HG03159 (cell line): Measurements from ENCODE around the gene FCGR3A.
"Not testable (repeated sequence)": the region's sequence is repeated elsewhere in the genome, so short reads cannot be mapped to it uniquely, and the experiment has no call there.

Source experiments
- ATAC-seq: cut with Tn5 transposase; IDR thresholded peaks from one replicate; pipeline ENCODE4 v1.9.1; 2021; ENCODE audit warnings: mild to moderate bottlenecking, moderate library complexity; ENCODE audit not compliant: unreplicated experiment

The FCGR3A gene

DNA sequence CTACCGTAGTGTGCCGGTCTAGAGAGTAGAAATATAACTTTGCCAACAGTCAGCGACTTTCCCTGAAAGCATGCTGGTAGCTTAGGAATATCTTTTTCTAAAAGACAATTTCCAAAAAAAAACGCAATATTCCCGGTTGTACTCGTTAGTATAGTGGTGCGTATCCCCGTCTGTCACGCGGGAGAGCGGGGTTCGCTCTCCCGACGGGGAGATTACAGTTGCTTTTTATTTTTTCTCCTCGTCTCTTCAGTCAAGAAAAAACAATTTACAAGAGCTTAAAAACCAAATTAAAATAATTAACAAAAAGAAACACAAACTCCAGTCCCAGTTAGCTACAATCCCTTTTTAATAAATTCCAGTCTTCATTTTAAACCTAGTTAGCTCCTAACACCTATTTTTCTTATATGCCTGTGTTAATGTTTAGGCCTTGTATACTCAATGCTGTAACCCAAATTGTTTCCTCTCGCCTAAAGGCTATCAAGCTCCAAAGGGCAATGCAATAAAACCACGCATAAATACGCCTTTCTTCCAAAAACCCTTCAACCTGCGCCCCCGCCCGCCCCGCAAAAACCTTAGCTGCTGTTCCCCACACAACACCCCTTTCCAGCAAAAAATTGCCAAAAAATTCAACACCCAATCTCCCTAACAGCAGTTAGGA lies 17.5 kb downstream of the FCGR3A start:
- ATAC-seq = no peak

DNA sequence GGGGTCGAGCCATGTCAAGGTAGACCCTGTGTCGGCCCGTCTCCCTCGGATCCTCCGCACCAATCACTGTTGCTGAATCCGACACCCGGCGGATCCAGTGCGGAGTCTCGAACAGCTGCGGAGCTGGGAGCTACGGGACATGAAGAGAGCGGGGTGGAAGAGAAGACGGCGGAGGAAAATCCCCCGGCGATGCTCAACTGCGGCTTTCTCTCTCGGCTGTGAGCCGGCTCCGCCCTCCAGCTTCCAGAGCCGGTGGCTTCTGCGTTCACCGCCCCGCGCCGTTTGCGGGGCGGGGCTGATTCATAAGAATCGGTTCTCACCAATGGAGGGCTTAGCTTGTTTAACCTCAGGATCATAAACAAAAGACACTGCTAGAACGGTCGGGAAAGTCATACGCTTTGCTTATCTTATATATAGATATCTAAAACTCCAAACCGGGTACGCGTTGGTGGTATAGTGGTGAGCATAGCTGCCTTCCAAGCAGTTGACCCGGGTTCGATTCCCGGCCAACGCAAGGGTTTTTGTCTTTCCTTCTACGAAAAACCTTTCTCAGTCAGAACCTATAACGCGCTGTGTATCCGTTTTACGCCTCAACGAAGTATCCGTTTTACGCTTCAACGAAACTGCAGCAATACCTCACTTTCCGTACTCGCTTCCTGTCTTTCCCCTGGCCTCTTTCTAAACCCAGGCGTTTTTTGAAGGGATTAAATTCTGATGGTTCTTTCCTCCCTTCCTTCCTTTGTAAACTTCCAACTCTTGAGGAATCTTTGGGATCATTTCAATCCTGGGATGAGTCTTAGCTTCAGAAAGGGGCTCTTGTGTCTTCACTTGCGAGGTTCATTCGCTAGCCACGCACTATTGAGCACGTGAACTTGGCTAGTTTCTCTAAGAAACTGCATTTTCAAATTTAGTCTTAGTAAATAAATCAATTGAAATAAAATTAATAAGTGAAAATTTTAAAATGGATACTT lies 18.7 kb downstream of the FCGR3A start:
- ATAC-seq = peak; percentile 75

DNA sequence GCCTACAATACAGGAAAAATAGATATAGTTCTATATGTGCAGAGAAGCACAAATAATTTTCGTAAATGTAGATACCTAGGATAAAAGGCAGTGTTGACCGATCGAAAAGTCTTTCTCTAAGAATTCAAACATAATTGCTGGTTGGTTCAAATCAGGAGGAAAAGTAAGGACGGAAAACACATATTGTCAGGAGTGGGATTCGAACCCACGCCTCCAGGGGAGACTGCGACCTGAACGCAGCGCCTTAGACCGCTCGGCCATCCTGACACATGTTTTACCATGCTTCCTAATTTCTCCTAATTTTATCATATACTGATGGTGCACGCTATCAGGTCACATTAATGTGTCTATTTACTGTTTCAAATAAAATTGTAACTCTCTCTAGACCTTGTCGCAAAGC lies 19.5 kb downstream of the FCGR3A start:
- peak; percentile 33 for ATAC-seq

DNA sequence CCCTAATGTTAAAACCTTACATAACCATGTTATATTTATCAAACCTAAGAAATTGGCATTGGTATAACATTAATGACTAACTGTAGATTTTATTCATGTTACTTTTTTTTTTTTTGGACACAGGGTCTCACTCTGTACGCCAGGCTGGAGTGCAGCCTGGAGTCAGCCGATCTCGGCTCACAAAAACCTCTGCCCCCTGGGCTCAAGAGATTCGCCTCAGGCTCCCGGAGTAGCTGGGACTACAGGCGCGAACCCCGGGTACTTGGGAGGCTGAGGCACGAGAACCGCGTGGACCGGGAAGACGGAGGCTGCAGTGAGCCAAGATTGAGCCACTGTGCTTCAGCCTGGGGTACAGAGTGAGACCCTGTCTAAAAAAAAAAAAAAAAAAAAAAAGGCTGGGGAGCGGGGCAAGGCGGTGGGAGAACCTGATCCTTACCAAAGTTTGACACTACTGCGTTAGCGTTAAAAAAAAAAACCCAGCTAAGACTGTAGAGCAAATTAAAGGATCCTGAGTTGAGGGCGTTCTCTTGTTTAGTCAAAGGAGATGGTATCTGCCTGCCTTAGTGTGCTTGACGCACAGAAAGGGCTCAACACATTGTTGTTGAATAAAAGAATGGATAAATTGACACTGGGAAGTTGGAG lies 20.0 kb downstream of the FCGR3A start:
- ATAC-seq = not testable (repeated sequence)

DNA sequence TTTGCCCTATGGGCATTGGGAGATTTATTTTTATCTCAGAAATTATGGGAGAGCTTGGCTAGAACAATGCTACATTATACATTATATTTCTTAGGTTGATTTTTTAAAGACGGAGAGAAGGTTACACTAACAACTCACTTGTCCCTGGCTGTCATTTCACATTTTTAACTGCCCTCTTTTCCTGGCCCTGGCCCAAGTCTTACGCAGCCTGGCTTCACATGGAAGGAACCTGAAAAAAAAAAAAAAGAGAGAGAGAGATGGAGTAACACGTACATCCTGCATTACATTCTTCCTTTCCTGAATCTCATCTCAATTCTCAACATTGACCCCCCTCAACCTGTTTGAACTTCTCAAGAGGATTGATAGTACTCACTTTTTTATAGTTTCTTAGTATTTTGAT lies 21.1 kb downstream of the FCGR3A start:
- ATAC-seq = not testable (repeated sequence)

DNA sequence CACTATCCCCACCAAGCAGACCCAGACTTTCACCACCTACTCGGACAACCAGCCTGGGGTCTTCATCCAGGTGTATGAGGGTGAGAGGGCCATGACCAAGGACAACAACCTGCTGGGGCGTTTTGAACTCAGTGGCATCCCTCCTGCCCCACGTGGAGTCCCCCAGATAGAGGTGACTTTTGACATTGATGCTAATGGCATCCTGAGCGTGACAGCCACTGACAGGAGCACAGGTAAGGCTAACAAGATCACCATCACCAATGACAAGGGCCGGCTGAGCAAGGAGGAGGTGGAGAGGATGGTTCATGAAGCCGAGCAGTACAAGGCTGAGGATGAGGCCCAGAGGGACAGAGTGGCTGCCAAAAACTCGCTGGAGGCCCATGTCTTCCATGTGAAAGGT lies 23.7 kb downstream of the FCGR3A start:
- not testable (repeated sequence) for ATAC-seq

DNA sequence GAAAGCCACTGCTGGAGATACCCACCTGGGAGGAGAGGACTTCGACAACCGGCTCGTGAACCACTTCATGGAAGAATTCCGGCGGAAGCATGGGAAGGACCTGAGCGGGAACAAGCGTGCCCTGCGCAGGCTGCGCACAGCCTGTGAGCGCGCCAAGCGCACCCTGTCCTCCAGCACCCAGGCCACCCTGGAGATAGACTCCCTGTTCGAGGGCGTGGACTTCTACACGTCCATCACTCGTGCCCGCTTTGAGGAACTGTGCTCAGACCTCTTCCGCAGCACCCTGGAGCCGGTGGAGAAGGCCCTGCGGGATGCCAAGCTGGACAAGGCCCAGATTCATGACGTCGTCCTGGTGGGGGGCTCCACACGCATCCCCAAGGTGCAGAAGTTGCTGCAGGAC lies 24.3 kb downstream of the FCGR3A start:
- not testable (repeated sequence) for ATAC-seq

DNA sequence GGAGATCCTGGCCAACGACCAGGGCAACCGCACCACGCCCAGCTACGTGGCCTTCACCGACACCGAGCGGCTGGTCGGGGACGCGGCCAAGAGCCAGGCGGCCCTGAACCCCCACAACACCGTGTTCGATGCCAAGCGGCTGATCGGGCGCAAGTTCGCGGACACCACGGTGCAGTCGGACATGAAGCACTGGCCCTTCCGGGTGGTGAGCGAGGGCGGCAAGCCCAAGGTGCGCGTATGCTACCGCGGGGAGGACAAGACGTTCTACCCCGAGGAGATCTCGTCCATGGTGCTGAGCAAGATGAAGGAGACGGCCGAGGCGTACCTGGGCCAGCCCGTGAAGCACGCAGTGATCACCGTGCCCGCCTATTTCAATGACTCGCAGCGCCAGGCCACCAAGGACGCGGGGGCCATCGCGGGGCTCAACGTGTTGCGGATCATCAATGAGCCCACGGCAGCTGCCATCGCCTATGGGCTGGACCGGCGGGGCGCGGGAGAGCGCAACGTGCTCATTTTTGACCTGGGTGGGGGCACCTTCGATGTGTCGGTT lies 24.8 kb downstream of the FCGR3A start:
- ATAC-seq = peak; percentile 10

DNA sequence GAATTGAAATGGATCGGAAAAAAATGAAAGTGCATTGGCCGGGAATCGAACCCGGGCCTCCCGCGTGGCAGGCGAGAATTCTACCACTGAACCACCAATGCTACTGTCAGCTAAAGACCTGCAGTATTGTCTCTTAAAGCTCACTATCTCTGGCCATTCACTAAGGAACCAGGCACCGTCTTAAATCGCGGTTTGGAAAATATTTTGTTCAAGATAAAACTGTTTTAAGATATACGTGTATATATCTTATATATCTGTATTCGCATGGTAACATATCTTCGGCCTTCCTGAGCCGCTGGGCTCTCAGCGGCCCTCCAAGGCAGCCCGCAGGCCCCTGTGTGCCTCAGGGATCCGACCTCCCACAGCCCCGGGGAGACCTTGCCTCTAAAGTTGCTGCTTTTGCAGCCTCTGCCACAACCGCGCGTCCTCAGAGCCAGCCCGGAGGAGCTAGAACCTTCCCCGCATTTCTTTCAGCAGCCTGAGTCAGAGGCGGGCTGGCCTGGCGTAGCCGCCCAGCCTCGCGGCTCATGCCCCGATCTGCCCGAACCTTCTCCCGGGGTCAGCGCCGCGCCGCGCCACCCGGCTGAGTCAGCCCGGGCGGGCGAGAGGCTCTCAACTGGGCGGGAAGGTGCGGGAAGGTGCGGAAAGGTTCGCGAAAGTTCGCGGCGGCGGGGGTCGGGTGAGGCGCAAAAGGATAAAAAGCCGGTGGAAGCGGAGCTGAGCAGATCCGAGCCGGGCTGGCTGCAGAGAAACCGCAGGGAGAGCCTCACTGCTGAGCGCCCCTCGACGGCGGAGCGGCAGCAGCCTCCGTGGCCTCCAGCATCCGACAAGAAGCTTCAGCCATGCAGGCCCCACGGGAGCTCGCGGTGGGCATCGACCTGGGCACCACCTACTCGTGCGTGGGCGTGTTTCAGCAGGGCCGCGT lies 25.5 kb downstream of the FCGR3A start, which contains the start of gene HSPA6:
Gene HSPA6 (plus strand): TSS at position 724 of the 925 bp plus-strand sequence. CDS start 119 bp downstream, at position 843.
- peak; percentile 58 for ATAC-seq

DNA sequence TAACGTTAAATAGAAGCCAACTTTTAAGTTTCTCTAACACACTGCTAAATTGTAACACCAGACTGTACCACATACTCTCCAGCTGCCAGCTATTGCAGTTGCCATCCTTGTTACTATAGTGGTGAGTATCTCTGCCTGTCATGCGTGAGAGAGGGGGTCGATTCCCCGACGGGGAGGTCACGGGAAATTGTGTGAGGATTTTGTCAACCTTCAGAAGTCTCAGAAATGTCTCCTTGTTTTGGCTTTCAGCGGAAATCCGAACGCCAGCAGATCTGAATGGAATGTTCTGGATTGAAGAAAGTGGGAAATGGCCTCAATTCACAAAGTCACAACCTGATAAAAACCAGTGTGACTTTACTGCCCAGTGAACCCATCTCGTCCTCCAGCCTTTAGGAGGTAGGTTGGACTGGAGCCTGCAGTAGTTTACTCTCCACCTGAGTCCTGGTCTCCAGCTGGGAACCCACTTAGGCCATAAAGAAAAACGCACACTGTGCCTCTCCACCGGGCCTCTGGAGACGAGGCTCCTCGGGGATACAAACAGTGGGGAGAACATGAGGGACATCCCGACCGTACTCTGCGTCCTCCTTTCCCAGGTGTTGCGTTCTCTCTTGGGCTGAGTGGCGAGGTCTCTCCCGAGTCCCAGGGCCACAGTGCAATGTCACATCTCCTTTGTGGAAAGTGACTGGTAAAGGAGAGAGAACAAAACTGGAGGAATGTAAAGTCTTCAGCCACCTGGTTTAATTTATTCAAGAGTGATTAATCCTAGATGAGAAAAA lies 26.4 kb downstream of the FCGR3A start:
- ATAC-seq = peak; percentile 18

DNA sequence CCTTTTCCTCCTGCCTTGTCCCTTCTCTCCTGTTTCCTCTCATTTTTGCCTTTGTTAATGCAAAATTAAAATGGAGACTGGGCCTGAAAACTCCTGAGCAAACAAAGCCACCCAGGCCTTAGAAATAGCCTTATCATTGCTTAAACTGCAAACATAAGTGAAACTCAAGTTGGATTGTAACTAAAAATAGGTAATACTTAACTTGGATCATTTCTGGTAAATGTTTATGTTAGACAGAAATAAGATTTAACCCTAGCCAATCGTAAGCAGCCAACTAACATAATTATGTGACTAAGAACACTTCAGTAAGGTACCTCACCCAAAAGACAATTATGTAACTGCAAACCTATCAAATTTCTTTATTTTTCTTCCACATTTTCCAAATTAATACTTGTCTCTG lies 35.7 kb downstream of the FCGR3A start:
- ATAC-seq = not testable (repeated sequence)

DNA sequence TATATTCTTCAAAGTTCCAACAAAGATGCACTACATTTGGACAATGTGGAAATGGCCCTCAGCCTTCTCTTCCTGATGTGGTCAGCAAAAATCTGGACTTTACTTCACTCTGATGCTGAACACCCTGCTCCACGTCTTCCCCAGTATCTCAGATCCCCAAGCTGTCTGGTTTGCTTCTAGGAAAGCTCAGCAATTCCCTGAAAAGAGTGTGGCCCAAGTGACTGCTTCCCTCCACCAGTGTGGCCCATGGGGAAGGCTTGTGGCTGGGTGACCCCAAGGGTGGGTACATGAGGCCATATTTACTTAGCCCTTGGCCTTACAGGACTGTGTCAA lies 36.2 kb downstream of the FCGR3A start:
- ATAC-seq = not testable (repeated sequence)

DNA sequence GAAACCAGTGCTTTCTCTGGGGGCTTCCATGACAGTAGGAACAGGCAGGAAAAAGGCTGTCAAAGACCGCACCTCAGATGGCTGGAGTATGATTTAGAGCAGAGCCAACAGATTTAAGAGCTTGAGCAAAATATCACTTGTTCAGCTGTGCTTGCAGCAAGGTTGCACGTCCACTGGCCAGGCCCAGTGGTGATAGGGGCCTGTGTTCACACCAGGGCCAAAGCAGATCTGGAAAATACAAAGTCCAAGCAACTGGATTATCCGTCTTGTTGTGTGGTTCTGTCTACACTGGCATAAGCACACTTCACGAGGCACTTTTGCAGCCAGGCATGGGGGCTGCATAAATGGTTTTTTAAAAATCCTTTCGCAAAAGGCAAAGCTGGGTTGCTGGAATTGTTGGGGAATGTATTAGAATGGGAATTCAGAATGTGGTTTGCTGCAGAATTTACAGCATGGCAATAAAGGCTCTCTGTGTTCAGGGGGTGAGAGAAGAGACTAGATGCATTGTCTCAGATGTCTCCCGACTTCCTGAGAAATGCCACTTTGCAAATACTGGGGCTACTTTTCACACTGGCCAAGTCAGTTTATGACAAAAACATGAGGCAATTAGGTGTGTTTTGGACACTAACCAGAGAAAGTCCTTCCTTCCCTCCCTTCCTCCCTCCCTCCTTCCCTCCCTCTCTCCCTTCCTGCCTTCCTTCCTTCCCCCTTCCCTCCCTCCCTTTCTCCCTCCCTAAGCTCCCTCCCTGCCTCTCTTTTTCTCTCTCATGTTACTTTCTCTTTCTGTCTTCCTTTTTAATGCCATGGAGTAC lies 36.8 kb downstream of the FCGR3A start:
- not testable (repeated sequence) for ATAC-seq

DNA sequence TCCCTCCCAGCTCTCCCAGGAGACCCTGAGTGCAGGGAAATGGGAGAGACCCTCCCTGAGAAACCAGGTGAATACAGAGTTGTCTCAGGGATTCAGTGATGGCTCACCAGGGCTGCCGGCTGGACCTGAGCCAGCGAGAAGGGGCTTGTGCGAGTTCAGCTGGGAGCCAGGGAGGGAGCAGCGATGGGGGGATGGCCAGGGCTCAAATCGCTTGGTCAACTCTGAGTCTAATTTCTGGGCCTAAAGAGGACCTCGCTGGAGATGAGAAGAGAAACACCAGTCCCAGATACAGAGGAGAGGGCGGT lies 37.9 kb downstream of the FCGR3A start:
- no peak for ATAC-seq

DNA sequence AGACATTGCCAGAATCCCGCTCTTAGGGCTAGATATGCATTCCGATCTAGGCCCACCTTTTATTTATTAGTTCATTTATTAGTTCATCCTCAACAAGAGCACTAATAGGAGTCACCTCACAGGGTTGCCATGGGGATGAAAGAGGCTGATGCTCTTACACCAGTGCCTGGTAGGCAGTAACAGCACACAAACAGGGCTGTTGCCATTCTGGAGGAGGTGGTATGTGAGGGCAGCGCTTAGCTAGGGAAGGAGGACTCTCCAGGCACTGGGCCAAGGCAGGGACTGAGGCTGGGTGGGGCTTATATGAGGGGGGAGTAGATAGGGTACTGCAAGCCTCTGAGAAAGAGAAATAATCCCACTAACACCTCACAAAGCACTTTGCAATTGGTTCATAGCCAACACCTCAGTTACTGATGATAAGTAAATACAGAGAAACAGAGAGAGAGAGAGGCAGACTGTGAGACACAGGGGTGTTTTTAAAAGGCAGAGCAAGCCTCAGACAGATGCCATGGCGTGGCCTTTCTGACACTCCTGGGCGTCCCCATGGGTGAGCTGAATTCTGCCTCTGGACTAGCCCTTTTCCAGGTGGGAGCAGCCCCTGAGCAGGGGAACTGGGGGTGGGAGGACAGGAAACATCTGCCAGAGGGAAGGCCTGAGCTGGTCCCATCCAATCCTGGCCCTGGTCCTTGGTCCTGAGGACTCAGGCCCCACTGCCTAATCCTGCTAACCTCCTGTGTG lies 38.4 kb downstream of the FCGR3A start:
- no peak for ATAC-seq

DNA sequence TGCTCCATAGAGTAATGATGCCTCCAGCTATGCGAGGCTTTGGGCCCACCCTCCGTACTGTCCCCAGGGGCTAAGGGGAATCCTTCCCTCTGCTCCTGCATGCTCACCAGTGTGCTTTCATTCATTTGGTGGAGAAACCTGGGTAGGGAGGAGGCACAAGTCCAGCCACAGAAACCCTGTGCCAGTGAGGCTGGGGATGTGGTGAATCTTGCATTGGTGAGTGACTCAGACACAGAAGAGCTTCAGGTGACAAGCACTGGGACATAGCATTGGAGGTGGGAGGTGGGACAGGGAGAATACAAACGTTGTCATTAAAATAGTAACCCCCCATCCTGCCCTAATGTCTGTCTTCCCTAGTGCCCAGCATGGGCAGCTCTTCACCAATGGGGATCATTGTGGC lies 39.1 kb downstream of the FCGR3A start:
- no peak for ATAC-seq

DNA sequence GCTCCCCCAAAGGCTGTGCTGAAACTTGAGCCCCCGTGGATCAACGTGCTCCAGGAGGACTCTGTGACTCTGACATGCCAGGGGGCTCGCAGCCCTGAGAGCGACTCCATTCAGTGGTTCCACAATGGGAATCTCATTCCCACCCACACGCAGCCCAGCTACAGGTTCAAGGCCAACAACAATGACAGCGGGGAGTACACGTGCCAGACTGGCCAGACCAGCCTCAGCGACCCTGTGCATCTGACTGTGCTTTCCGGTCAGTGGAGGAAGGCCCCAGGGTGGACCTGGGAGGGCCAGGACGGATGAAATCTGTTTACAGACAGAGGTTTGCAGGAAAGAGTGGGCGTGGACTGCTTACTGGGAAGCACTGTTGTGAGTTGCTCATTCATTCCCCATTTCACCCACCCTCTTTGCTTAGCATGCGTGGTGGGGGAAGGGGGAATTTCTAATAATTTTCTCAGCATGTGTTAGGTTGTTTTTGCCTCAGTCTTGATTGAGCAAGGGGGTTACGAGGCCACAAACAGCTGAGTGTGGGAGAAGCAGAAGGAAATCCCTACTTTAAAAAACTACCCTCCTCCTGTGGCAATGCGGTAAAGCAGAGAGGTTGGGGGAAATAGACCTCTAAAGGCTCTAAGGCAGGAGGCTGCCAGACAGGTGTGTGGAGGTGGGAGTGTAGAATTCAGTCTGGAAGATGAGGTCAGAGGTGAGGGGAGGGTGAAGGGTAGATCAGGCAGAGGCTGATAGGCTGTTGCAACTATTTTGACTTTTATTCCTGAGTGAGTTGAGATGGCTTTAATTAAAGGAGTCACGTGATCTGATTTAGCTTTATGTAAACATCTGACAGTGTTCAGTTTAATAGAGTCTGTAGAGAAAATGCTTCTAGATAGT lies 43.0 kb downstream of the FCGR3A start:
- no peak for ATAC-seq
